NCI-H2029 (cell line): ENCODE results near the gene CCHCR1.
"Not testable (repeated sequence)": the region's sequence is repeated elsewhere in the genome, so short reads cannot be mapped to it uniquely, and the experiment has no call there.

Source experiments
- DNase-seq: peaks from one replicate; lab custom pipeline; 2025; lab: John Stamatoyannopoulos, UW

The CCHCR1 gene

GRCh38 chr6:31157513-31158139 is at the start of gene CCHCR1:
TSS of gene CCHCR1 (minus strand) at chr6:31157802. CDS start at chr6:31157600, 202 bp downstream.
- no peak for DNase-seq

GRCh38 chr6:31205638-31206037 is 48.0 kb upstream of the CCHCR1 start:
- no peak for DNase-seq

- DNase-seq, result peak; percentile 51
Measured at GRCh38 chr6:31204751-31205145, 47.1 kb upstream of the CCHCR1 start.

GRCh38 chr6:31203345-31203979 is 45.9 kb upstream of the CCHCR1 start:
- peak; percentile 99 for DNase-seq

- DNase-seq, result peak; percentile 73
Measured at GRCh38 chr6:31202259-31203166, 44.9 kb upstream of the CCHCR1 start.

GRCh38 chr6:31199105-31199452 is 41.5 kb upstream of the CCHCR1 start:
- DNase-seq, result not testable (repeated sequence)

- DNase-seq, result peak; percentile 93
Measured at GRCh38 chr6:31197559-31198305, 40.1 kb upstream of the CCHCR1 start.

GRCh38 chr6:31196251-31197022 is 38.8 kb upstream of the CCHCR1 start:
- DNase-seq, result not testable (repeated sequence)

GRCh38 chr6:31195308-31195979 is 37.8 kb upstream of the CCHCR1 start:
- not testable (repeated sequence) for DNase-seq

- DNase-seq, result no peak
Measured at GRCh38 chr6:31194061-31194834, 36.6 kb upstream of the CCHCR1 start.

- DNase-seq, result no peak
Measured at GRCh38 chr6:31193206-31193605, 35.6 kb upstream of the CCHCR1 start.

- DNase-seq, result peak; percentile 60
Measured at GRCh38 chr6:31192431-31193105, 35.0 kb upstream of the CCHCR1 start.

GRCh38 chr6:31190488-31190887 is 32.9 kb upstream of the CCHCR1 start:
- no peak for DNase-seq

GRCh38 chr6:31189223-31189622 is 31.6 kb upstream of the CCHCR1 start:
- DNase-seq, result not testable (repeated sequence)

- no peak for DNase-seq
Measured at GRCh38 chr6:31187780-31188194, 30.2 kb upstream of the CCHCR1 start.

- no peak for DNase-seq
Measured at GRCh38 chr6:31186052-31186734, 28.6 kb upstream of the CCHCR1 start.

- not testable (repeated sequence) for DNase-seq
Measured at GRCh38 chr6:31185695-31186051, 28.1 kb upstream of the CCHCR1 start.

- not testable (repeated sequence) for DNase-seq
Measured at GRCh38 chr6:31183859-31184258, 26.3 kb upstream of the CCHCR1 start.

- not testable (repeated sequence) for DNase-seq
Measured at GRCh38 chr6:31183287-31183686, 25.7 kb upstream of the CCHCR1 start.
